H9 (cell line): Measurements from ENCODE around the gene PDGFRB. TPM values are rescaled to one million over a fixed set of nuclear protein-coding genes. Genes with fewer than 3 reads are reported as not detected.

Experiments used
- DNase-seq: peaks from one replicate; pipeline ENCODE4 v3.0.0-alpha.2; 2017
- H2AFZ ChIP-seq: one replicate; pipeline ENCODE4 v1.6.1; 2013; ENCODE audit warnings: mild to moderate bottlenecking, low read length, control low read depth, moderate library complexity
- H2AK5ac ChIP-seq: 2 replicates; pipeline ENCODE4 v1.6.1; 2013; ENCODE audit warnings: low read length, control low read depth, mixed read lengths; ENCODE audit not compliant: insufficient read length
- H2BK120ac ChIP-seq: one replicate; pipeline ENCODE4 v1.6.1; 2013; ENCODE audit warnings: low read depth, mild to moderate bottlenecking, low read length, control low read depth, inconsistent platforms; ENCODE audit not compliant: poor library complexity, severe bottlenecking
- H2BK12ac ChIP-seq: 2 replicates; pipeline ENCODE4 v1.6.1; 2013; ENCODE audit warnings: low read length, control low read depth, mixed read lengths, low read depth; ENCODE audit not compliant: insufficient read length
- H2BK15ac ChIP-seq: 2 replicates; pipeline ENCODE4 v1.6.1; 2013; ENCODE audit warnings: low read depth, low read length, control low read depth
- H2BK20ac ChIP-seq: one replicate; pipeline ENCODE4 v1.6.1; 2013; ENCODE audit warnings: low read depth, mild to moderate bottlenecking, low read length, control low read depth, inconsistent platforms; ENCODE audit not compliant: poor library complexity, severe bottlenecking
- H2BK5ac ChIP-seq: 2 replicates; pipeline ENCODE4 v1.6.1; 2013; ENCODE audit warnings: low read length, control low read depth, mixed read lengths; ENCODE audit not compliant: insufficient read length
- H3K14ac ChIP-seq: 2 replicates; pipeline ENCODE4 v1.6.1; 2013; ENCODE audit warnings: low read length, control low read depth; ENCODE audit not compliant: insufficient read depth
- H3K18ac ChIP-seq: 2 replicates; pipeline ENCODE4 v1.6.1; 2013; ENCODE audit warnings: low read depth, mild to moderate bottlenecking, mixed read lengths, low read length, control low read depth; ENCODE audit not compliant: insufficient read length
- H3K23ac ChIP-seq: 2 replicates; pipeline ENCODE4 v1.6.1; 2013; ENCODE audit warnings: low read length, control low read depth, mixed read lengths, low read depth; ENCODE audit not compliant: insufficient read length
- H3K23me2 ChIP-seq: 2 replicates; pipeline ENCODE4 v1.6.1; 2013; ENCODE audit warnings: low read depth, mild to moderate bottlenecking, mixed read lengths, low read length, control low read depth; ENCODE audit not compliant: insufficient read length, poor library complexity, severe bottlenecking
- H3K27ac ChIP-seq: 2 replicates; pipeline ENCODE4 v1.5.1; 2013; ENCODE audit warnings: low read length, control low read depth, mixed read lengths, low read depth; ENCODE audit not compliant: insufficient read length
- H3K27me3 ChIP-seq: 2 replicates; pipeline ENCODE4 v1.6.1; 2013; ENCODE audit warnings: low read length, control low read depth, inconsistent platforms; ENCODE audit not compliant: insufficient read depth
- H3K4ac ChIP-seq: 2 replicates; pipeline ENCODE4 v1.6.1; 2013; ENCODE audit warnings: low read depth, mild to moderate bottlenecking, control low read depth, inconsistent platforms, low read length, moderate library complexity
- H3K4me1 ChIP-seq: 2 replicates; pipeline ENCODE4 v1.6.1; 2013; ENCODE audit warnings: low read length, control low read depth, inconsistent platforms; ENCODE audit not compliant: insufficient read depth
- H3K4me2 ChIP-seq: 2 replicates; pipeline ENCODE4 v1.6.1; 2013; ENCODE audit warnings: low read length, control low read depth, mixed read lengths; ENCODE audit not compliant: insufficient read length, insufficient read depth
- H3K56ac ChIP-seq: 2 replicates; pipeline ENCODE4 v1.6.1; 2013; ENCODE audit warnings: low read depth, mild to moderate bottlenecking, mixed read lengths, low read length, control low read depth; ENCODE audit not compliant: insufficient read length
- H3K79me1 ChIP-seq: 2 replicates; pipeline ENCODE4 v1.6.1; 2013; ENCODE audit warnings: low read depth, mild to moderate bottlenecking, moderate library complexity, low read length, control low read depth, inconsistent platforms; ENCODE audit not compliant: insufficient read depth, poor library complexity, severe bottlenecking
- H3K79me2 ChIP-seq: 2 replicates; pipeline ENCODE4 v1.6.1; 2013; ENCODE audit warnings: low read length, control low read depth, inconsistent platforms; ENCODE audit not compliant: insufficient read depth
- H3K9ac ChIP-seq: 2 replicates; pipeline ENCODE4 v1.6.1; 2013; ENCODE audit warnings: low read length, control low read depth, mixed read lengths; ENCODE audit not compliant: insufficient read length; ENCODE audit errors: extremely low read depth
- H3K9me3 ChIP-seq: one replicate; pipeline ENCODE4 v1.6.1; 2013; ENCODE audit warnings: low read depth, low read length, inconsistent platforms; ENCODE audit not compliant: control insufficient read depth
- H3T11ph ChIP-seq: one replicate; pipeline ENCODE4 v1.6.1; 2013; ENCODE audit warnings: mild to moderate bottlenecking, low read length, control low read depth, inconsistent platforms
- H4K20me1 ChIP-seq: one replicate; pipeline ENCODE4 v1.6.1; 2013; ENCODE audit not compliant: control insufficient read depth, insufficient read length, insufficient read depth
- H4K5ac ChIP-seq: 2 replicates; pipeline ENCODE4 v1.6.1; 2013; ENCODE audit warnings: low read depth, mild to moderate bottlenecking, mixed read lengths, low read length, control low read depth; ENCODE audit not compliant: insufficient read length
- H4K8ac ChIP-seq: replicated peaks from 2 replicates; pipeline ENCODE4 v1.6.1; 2013; ENCODE audit warnings: low read length, control low read depth, mixed read lengths, low read depth; ENCODE audit not compliant: insufficient read length
- H4K91ac ChIP-seq: 2 replicates; pipeline ENCODE4 v1.6.1; 2013; ENCODE audit warnings: low read depth, mild to moderate bottlenecking, moderate library complexity, mixed read lengths, low read length, control low read depth; ENCODE audit not compliant: insufficient read length
- H3K27ac Mint-ChIP-seq, 3 experiments: 2 replicates in 2 of 3; 3 replicates in 1 of 3; pipeline ENCODE4 v1.8.0; 2020 to 2021; ENCODE audit warnings: mixed read lengths in 3 of 3, mild to moderate bottlenecking in 1 of 3, moderate library complexity in 1 of 3
- H3K27me3 Mint-ChIP-seq: 2 replicates; pipeline ENCODE4 v1.8.0; 2021; ENCODE audit warnings: low read depth, mild to moderate bottlenecking, moderate library complexity, mixed read lengths
- H3K36me3 Mint-ChIP-seq, 3 experiments: 2 replicates in 2 of 3; 3 replicates in 1 of 3; pipeline ENCODE4 v1.8.0; 2020 to 2021; ENCODE audit warnings: low read depth in 3 of 3, mixed read lengths in 3 of 3; ENCODE audit not compliant: insufficient read depth in 1 of 3
- H3K4me1 Mint-ChIP-seq, 2 experiments: 2 replicates each; pipeline ENCODE4 v1.8.0; 2020; ENCODE audit warnings: mixed read lengths in 2 of 2
- H3K4me3 Mint-ChIP-seq, 2 experiments: 2 replicates in 1 of 2; 3 replicates in 1 of 2; pipeline ENCODE4 v1.8.0; 2020 to 2021; ENCODE audit warnings: mild to moderate bottlenecking in 2 of 2, mixed read lengths in 2 of 2, moderate library complexity in 1 of 2
- H3K9me3 Mint-ChIP-seq, 2 experiments: 2 replicates in 1 of 2; 3 replicates in 1 of 2; pipeline ENCODE4 v1.8.0; 2020; ENCODE audit warnings: mild to moderate bottlenecking in 2 of 2, mixed read lengths in 2 of 2, moderate library complexity in 1 of 2
- CTCF ChIP-seq: fragments of 200-600 bp; sonication (generic); conservative IDR thresholded peaks from 3 replicates; pipeline ENCODE4 v1.8.0; 2021; ENCODE audit warnings: antibody characterized with exemption, mild to moderate bottlenecking
- WGBS: extraction: QIAGEN DNeasy Blood & Tissue Kit; methylation state at CpG from one replicate; pipeline ENCODE4 v1.1.7; 2013; ENCODE audit warnings: missing lambda C conversion rate, low lambda C conversion rate, mixed read lengths; ENCODE audit not compliant: insufficient read length; ENCODE audit errors: extremely low coverage; 5-methylcytosine and 5-hydroxymethylcytosine counted together
- total RNA-seq: library from RNA; stranded (reverse); gene quantifications from 2 replicates; pipeline ENCODE4 v1.2.1, GENCODE V29; 2021

The PDGFRB gene
- total RNA-seq, 1 experiment from 2014 or later: 2.2 TPM

DNA sequence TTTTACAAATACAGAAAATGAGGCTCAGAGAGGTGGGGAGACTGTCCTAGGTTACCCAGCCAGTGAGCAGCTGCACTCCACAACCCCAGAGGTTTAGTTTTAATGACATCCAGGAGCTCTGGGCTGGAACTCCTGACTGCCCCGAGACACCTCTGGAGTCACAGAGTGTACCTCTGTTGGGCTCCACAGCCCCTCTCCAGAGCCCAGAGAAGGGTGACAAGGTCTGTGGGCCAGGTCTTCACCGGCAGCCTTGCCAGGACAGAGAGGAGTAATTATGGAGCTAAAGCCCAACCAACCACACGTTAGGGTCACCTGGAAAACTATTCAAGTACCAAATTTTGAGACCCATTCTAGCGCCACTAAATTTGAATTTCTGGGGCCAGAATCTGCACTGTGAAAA is 22.1 kb upstream of the PDGFRB start:
- Histone ChIP-seq H3K27ac (no peak overlapping the region), H3K27me3 (no peaks in the 10 kb centered on the region; the same call in 1 of the 2 replicates), H3K79me2 (no peaks in the 10 kb centered on the region), H4K20me1 (no peaks in the 10 kb centered on the region), H2BK120ac (no peak overlapping the region), H3K23ac (no peak overlapping the region), H2AK5ac (no peak overlapping the region), H2BK5ac (no peak overlapping the region), H2AFZ (no peak overlapping the region), H2BK15ac (no peak overlapping the region), H3K56ac (no peak overlapping the region), H3K23me2 (no peaks in the 10 kb centered on the region), H3T11ph (no peak overlapping the region), H2BK12ac (no peak overlapping the region), H3K79me1 (no peaks in the 10 kb centered on the region), H3K4me2 (no peak overlapping the region), H3K9ac (no peak overlapping the region), H4K91ac (no peak overlapping the region), H3K4me1 (no peaks in the 10 kb centered on the region), H3K9me3 (no peaks in the 10 kb centered on the region), H3K14ac (no peak overlapping the region), H4K5ac (no peak overlapping the region), H4K8ac (no peak overlapping the region), H2BK20ac (no peak overlapping the region), H3K18ac (no peak overlapping the region), H3K4ac (no peak overlapping the region)
- Mint-ChIP-seq H3K27me3 (peaks cover 63% of the 10 kb centered on the region), H3K9me3 (no peaks in the 10 kb centered on the region; a peak in 1 of 5 replicates), H3K4me3 (no peak overlapping the region), H3K36me3 (no peaks in the 10 kb centered on the region; a peak in 1 of 7 replicates), H3K27ac (no peak overlapping the region), H3K4me1 (peaks cover 7 to 13% of the 10 kb centered on the region in 2 experiments; a peak in 3 of 4 replicates)
- no CpG with 5 or more reads among the region's 4 CpGs for WGBS
- no peak for TF ChIP-seq CTCF
- DNase-seq: no peak
